HG03060 (cell line): Measurements from ENCODE around the gene SSU72.

Experiments
- ATAC-seq: cut with Tn5 transposase; IDR thresholded peaks from one replicate; pipeline ENCODE4 v1.9.1; 2021; ENCODE audit warnings: low read depth, moderate number of reproducible peaks; ENCODE audit not compliant: unreplicated experiment

Gene SSU72

DNA sequence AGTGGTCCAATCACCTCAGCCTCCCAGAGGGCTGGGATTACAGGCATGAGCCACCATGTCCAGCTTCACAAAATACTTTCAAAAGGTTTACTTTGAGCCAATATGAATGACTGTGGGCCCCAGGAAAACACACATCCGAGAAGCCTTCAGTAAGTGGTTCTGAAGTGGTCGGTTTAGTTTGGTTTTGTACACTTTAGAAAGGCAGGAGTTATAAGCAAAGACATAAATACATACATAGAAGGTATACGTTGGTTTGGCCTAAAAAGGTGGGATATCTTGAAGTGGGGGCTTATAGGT, 37.4 kb upstream of the SSU72 start:
- ATAC-seq, result no peak

DNA sequence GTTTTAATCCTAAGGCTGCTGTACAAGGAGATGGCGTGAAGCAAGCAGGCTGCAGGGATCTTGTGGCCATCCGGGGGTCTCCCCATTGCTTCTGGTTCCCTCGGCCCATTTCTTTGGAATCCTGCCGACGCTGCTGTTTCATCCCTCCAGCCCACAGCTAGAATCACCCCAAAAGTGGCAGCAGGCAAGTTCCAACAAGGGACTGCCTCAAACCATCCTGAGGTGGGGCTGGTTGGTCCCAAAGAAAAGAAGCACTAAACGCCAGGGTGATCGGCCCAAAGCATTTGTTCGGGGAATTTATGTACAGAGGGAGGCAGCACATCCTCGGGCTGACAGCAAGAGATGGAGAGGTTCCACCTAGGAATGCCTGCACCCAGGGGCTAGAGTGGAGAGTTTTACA, 36.1 kb upstream of the SSU72 start:
- ATAC-seq, result no peak

DNA sequence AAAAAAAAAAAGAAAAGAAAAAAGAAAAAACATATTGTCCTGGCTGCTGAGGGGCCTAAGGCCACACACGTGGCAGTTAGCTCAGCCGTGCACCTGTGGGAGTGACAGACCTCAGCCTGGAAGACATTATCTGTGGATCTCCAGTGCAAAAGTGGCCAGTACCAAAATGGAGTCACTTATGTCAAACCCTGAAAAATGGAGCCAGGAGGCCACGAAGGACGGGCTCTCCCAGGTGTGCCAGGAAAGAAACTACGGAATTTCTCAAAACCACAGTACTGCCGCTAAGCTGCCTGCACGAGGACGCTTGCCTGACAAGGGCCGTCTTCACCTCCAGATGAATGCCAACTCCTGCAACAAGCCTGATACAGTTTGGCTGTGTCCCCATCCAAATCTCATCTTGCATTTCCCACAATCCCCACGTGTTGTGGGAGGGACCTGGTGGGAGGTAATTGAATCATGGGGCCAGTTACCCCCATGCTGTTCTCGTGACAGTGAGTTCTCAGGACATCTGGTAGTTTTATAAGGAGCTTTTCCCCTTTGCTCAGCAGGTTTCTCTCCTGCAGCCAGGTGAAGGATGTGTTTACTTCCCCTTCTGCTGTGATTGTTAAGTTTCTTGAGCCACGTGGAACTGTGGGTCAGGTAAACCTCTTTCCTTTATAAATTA, 35.3 kb upstream of the SSU72 start:
- no peak for ATAC-seq

DNA sequence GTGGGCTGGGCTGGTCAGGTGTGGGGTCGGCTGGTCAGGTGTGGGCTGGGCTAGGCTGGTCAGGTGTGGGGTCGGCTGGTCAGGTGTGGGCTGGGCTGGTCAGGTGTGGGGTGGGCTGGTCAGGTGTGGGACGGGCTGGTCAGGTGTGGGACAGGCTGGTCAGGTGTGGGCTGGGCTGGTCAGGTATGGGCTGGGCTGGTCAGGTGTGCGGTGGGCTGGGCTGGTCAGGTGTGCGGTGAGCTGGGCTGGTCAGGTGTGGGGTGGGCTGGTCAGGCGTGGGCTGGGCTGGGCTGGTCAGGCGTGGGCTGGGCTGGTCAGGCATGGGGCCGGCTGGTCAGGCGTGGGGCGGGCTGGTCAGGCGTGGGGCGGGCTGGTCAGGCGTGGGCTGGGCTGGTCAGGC, 31.6 kb upstream of the SSU72 start:
- no peak for ATAC-seq

DNA sequence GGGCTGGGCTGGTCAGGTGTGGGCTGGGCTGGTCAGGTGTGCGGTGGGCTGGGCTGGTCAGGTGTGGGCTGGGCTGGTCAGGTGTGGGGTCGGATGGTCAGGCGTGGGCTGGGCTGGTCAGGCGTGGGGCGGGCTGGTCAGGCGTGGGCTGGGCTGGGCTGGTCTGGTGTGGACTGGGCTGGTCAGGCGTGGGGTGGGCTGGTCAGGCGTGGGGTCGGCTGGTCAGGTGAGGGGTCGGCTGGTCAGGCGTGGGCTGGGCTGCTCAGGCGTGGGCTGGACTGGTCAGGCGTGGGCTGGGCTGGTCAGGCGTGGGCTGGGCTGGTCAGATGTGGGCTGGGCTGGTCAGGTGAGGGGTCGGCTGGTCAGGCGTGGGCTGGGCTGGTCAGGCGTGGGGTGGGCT, 31.1 kb upstream of the SSU72 start:
- ATAC-seq, result no peak

DNA sequence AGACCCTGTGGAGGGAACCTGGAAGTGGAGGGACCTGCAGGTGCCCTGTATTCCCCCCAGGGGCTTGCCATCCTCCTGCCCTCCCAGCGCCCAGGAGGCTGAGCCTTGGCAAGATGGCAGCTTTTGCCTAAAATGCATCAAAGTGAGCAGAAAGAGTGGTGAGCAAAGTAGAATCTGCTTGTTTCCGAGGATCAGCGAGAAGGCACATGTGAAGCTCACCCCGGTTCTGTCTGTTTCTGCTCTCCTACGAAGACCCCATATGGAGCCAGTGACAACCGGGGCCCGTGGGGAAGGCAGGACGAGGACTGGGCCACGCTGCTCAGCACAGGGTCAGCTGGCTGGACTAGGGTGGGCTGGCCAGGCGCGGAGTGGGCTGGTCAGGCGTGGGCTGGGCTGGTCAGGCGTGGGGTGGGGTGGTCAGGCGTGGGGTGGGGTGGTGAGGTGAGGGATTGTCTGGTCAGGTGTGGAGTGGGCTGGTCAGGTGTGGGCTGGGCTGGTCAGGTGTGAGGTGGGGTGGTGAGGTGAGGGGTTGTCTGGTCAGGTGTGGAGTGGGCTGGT, 30.4 kb upstream of the SSU72 start:
- no peak for ATAC-seq

DNA sequence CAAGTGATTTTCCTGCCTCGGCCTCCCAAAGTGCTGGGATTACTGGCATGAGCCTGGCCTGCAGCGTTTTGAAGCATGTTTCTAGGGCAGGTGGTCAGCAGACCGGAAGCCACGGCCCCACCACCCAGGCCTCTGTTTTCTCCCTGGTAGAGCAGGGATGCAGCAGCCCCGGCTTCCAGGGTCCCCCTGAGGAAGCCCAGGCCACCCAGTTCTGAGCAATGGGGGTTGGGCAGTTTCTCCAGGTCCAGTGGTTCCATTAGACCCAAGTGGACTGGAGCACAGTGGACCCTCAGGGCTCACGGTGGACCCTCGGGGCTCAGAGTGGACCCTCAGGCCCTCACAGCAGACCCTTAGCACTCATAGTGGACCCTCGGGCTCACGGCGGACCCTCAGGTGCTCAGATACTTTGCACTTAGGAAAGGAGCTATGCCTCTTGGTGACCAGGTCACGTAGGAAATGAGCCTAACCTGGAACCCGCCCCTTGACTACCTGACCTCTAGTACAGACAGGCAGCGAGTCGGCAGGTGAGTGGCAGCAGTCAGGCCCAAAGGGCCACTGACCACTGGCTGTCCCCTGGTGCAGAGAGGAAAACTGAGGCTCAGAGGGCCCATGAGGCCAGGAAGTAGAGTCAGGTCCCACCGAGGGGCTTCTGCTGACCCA, 29.8 kb upstream of the SSU72 start:
- no peak for ATAC-seq

DNA sequence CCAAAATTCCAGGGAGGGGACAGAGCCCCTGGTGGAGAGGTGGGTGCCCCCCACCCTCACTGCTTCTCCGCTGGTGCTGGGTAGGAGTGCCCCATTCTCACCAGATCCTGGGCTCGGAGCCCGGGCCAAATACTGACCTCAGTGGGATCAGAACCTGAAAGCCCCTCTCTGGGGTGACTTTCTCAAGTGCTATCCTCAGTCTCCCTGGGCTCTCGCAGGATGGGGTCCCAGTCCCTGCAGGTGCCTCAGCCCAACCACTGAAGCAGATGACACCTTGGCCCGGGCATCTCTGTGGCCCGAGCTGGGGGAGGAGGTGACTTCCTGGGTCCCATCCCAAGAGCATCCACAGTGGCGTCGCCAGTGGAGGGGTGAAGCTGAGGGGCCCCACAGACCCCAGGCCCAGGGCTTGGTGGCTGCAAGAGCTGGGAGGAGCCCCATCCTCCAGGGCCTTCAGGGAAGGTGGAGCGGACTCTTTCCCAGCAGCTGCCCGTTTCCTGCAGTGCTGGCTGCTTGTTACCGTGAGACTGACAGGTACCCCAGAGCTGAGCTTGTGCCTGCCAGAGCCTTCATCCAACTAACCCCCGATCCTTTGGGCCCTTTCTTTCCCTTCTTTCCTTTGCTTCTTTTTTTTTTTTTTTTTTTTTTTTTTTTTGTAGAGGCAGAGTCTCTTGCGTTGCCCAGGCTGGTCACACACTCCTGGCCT, 29.2 kb upstream of the SSU72 start:
- ATAC-seq, result no peak

DNA sequence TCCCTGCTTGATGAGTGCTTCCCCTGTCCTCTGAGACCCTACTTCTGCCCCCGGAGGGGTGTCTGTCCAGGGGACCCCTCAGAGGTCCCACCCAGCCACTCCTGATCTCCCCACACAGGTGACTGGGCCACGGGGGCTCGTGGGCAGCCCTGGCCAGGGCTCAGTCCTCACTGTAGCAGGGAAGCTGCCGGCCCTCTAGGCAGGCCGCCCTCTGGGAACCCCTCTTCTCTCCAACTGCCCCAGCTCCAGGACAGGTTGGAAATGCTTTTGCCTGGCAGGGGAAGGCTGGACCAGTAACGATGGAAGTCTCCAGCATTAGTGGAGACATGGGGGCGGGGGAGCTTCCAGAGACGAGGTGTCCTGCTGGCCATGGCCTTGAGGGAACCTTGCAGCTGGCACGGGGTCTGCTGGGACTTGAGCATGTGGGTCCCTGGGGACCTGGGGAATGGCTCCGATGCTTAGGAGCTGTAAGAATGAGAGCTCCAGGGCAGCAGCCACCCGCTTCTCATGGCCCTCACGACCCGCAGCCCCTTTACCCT, 28.4 kb upstream of the SSU72 start:
- no peak for ATAC-seq

DNA sequence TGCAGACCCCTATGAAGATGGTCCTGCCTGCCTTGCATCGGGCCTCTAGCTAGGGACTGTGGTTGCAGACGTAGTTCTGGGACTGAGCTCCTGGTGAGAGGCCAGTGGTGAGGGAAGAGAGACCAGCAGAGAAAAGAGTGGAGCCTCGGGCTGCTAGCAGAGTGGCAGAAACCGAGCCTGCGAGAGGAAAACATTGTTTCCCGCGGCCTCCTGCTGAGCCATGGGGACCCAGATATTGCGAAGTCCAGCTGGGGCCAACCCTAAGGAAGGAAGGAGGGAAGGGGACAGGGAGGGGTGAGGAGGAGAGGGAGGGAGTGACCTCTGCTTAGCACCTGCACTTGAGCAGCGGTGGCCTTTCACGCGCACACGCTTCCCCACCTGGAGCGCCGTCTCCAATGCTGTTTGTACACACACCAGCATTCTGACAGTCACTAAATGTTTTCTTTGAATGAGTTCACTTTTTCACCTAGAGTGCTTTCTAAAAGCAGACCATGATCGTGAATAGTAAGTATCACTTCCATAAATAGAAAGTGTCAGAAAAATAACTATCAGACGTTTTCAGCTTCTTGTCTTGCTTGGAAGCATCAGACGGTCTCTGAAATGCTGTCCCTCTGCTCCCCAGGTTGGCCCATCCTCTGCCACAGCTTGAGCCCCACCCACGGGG, 27.8 kb upstream of the SSU72 start:
- no peak for ATAC-seq

DNA sequence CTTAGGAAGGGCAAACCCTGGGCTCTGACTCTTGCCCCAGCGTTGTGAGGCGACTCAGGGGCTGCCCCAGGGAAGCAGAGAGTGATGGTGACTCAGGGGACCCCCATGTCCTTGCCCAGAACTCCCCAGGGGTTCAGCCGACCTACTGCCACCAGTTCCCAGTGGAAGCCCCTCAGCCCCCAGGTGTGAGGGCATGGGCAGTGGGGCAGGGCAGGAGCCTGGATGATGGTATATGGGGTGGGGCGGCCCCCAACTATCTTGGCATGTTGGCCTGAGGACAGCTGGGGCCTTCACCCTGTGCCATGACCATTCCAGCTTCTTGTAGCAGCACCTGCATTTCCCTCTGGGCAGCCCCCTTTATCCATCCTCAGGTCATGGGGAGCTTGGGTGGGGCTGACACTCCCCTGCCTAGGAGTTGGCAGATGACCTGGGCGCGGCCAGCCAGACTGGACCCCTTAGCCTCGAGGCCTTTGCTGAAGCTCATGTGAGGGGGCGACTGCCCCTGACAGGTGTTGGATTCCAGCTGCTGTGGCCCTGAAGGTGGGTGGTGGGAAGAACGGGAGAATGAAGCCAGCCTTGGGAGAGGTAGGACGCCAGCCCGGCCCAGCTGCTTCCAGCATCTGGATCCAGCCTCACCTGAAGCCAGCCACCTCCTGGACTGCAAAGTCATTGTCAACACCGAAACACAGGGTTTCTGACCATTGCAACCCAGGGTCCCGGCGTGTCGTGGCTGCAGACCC, 27.1 kb upstream of the SSU72 start:
- no peak for ATAC-seq

DNA sequence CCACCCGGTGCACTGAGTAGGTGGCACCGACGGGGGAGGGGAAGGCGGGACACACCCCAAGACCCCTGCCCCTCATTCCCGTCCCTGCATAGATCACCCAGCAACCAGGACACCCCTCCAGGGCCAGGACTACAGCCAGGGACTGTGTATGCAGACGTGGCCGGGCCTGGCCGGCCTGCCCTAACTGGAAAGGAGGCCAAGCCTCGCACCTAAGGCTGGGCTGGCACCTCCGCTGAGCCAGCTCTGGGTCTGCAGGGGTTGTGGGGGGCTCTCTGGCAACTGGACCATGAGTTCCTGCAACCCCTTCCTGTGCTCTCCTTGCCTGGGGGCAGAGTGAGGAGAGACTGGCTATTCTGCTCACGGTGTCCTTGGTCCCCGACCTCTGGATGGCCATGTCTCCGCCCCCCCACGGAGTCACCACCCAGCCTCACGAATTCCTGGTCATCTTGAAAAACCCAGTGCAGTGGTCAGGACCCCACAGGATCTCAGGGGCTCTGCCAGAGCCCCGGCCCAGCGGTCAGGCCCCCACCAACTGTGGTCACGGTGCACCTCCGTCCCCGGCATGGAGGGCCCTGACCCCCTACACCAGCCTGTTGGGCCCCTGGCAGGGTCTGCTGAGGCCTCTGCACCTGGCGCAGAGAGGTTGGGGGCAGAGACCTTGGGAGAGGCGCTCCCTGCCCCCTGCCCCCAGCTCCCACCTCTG, 26.3 kb upstream of the SSU72 start:
- ATAC-seq, result no peak

DNA sequence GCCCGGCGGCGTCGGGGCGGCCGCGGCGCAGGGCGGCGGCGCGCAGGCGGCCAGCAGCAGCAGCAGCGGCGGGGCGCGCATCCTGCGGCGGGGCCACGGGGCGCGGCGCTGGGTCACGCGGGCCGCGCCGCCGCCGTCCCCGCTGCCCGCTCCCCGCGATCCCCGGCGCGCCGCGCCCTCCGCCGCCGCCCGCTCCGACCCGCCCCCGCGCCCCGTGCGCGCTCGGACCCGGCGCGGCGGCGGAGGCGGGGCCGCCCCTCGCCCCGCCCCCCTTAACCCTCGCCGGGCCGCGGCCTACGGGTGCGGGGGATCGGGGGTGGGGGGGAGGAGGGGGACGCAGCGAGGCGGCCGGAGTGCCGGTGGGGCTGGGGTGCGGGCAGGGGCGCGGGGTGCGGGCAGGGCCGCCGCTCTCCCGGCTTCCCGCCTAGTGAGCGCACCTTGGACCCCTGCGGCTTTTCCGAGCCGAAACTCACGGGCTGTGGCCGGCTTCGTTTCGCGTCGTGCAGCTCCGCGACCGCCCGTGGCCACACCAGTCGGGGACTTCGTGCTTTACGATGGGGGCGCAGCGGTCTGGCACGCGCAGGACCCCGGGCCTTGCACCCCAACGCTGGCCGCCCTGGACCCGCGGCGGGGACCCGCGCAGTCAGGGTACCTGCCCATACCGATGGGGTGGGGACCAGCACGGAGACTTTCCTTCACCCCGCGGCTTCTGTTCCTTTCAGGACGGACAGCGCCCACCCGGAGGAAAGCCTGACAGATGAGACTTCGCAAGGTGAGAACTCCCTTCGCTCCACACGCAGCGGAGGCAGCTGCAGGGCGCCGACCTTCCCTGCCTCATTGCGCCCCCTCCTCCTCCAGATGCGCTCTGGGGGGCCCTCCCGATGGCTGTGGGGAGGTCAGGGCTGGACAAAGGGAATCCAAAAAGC, 25.5 kb upstream of the SSU72 start, which contains the start of gene FNDC10:
Gene FNDC10, minus strand, starts transcription at position 201 of the 926 bp plus-strand sequence. Its CDS starts 120 bp downstream, at position 81.
- no peak for ATAC-seq

DNA sequence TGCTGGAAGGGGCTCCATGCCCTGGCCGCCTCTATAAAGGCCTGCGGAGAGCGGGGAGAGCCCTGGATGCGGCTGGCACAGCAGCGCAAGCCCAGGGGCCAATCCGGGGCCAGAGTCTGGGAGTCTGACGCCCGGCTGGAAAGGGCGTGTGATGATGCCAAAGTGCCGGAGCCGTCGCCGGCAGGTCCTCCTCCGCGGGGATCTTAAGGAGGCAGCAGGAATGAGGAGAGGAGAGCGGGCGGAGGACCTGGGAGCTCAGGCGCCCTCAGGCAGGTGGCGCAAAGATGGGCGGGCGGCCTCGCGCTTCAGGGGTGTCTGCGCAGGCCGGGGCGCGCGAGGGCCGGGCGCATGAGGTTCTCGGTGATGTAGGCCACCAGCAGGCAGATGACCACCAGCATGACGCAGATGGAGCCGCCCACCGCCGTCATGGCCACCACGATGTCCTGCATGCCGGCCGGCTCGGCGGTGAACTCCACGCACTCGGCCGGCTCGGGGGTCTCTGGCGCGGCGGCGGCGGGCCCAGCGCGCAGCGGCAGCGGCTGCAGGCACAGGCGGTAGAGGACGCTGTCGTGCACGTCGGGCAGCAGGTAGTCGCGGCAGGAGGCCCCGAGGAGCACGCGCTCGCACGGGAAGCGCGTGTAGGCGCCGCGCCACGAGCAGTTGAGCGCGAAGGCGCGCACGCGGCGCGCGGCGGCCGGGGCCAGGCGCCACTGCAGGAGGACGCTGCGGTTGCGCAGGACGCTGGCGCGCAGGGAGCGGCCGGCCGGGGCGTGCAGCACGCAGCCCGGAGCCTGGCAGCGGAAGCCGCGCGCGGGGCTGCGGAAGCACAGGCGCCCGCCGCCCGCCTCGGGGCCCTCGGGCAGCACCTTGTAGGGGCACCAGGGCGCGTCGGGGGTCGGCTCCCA, 24.6 kb upstream of the SSU72 start:
- ATAC-seq, result no peak

DNA sequence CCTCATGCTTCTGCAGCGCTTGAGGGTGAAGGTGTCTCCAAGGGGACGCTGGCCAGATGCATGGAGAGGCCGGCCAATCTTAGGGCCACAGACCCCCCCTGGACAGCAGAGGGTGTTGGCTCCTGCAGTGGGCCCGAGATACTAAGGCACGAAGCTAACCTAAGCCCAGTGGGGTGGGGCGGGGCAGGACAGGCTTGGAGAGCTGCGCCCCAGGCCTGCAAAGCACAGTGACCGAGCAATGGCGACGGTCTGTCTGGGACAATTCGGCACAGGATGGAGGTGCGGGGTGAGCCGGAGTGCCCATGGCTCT, 24.0 kb upstream of the SSU72 start:
- ATAC-seq, result no peak

DNA sequence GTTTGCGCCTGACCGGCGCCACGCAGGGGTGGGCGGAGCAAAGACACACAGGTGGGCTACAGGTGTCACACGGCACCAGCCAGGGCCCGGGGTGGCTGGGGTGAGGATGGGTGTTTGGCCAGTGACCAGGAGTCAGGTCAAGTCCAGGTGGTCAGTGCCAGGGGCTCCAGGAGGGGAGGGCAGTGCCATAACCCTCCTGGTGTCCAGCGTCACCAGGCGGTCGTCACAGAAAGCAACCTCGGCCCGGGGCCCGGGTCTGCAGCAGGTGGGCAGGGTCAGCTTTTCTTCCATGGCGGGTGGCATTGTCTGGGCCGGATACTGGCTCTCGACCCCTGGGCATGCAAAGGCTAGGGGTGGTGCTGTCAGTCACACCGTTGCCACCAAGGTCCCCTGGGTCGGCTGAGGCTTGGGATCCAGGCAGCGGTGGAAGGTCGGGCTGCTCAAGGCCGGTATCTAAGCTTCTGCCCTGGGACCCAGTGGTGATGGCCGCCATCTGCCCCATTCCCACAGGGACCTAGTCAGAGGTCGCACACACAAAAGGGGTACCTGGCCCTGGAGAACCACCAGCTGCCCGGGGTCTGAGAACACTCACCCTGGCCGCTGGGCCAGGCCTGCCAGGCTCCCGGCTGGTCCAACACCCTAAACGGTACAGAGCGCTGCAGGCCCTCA, 23.5 kb upstream of the SSU72 start:
- ATAC-seq, result no peak

DNA sequence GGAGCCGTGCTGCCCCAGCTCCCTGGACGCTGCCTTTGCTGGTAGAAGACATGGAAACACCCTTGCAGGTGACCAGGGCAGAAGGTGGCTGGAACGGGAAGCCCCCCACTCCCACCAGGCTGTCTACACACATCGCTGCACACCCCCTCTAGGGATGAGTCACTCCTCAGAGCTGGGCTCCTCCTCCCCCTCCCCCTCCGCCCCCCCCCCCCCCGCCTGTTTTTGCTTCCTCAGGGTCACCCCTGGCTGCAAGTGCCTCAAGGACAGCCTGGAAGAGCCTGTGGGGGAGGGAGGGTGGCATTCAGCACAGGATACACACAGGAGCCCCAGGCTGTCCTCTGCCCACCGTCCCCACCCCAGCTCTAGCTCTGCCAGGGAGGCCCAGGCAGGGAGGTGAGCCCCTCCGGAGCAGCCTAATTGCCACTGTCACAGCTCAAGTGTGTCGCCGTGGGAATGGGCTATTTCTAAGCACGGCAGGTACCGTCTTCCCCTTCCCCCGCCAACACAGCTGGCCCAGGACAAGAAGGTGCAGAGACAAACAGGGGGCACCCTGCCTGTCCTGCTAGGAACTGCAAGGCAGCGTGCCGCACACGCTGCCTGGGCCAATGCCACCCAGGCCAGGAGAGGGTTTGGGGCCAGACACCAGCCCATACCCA, 22.7 kb upstream of the SSU72 start:
- no peak for ATAC-seq
